GM19240 (cell line): ENCODE results near the gene NR2F6.
"Not testable (repeated sequence)": the region's sequence is repeated elsewhere in the genome, so short reads cannot be mapped to it uniquely, and the experiment has no call there.

Source experiments
- DNase-seq: peaks from one replicate; pipeline ENCODE4 v3.0.0; 2011; ENCODE audit warnings: low spot score; ENCODE audit not compliant: insufficient read length

The NR2F6 gene

DNA sequence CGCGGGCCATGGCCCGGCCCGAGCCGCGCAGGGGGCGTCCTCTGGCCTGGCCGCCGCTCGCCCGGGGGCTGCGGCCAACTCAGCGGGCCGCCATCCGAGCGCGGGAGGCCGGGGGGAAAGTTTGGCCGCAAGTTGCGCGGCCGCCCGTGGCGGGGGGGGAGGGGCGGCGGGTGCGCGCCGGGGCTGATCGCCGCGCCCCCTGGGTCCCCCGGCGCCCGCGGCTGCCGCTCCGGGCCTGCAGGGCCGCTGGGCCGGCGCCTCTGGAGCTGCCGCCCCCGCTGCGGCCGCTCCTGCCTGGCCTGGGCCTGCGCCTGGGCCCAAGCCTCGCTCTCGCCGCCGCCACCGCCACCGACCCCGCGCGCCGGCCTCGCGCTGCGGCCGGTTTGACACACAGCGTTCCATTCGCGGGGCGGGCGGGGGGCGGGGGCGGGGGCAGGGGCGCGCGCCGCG lies at the start of gene NR2F6:
TSS of gene NR2F6 (minus strand) at position 385 of the 450 bp plus-strand sequence. CDS start 699 bp downstream, outside the sequence.
- no peak for DNase-seq

DNA sequence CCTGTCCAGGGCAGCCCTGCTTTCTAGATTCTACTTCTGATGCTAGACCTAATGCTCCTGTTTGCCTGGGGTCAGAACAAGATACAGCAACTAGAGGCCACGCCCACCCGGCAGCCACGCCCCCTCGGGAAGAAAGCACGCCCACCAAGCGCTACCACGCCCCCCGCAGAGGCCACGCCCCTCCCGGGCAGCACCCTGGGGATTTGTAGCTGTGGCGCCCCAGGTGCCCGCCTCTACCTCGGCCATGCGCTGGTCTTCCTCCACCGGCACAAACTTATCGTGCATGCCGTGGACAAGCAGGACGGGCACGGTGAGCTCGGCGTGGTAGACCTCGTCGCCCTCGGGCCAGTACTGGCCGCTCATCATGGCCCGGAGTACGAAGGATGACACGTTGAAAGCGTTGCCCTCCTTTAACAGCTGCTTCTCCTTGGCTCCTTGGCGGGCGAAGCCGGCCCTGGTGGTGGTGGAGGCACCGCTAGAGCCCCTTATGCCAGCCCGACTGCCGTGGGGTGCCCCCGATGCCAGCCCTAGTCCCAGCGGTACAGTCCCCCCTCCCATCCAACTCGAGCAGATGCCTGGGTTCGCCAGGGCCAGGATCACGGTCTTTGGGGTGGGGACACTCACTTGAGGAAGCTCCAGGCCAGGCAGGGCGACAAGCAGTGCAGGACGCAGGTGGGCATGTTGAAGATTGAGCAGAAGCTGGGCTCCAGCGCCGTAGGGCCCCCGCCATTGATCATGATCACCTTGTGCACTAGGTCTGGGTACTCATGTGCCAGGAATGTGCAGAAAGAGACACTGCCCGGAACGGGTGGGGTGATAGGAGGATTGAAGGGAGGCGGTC lies 48.6 kb upstream of the NR2F6 start:
- peak; percentile 22 for DNase-seq

- DNase-seq = no peak
These were observed 47.9 kb upstream of the NR2F6 start for GRCh38 chr19:17293605-17294004.

DNA sequence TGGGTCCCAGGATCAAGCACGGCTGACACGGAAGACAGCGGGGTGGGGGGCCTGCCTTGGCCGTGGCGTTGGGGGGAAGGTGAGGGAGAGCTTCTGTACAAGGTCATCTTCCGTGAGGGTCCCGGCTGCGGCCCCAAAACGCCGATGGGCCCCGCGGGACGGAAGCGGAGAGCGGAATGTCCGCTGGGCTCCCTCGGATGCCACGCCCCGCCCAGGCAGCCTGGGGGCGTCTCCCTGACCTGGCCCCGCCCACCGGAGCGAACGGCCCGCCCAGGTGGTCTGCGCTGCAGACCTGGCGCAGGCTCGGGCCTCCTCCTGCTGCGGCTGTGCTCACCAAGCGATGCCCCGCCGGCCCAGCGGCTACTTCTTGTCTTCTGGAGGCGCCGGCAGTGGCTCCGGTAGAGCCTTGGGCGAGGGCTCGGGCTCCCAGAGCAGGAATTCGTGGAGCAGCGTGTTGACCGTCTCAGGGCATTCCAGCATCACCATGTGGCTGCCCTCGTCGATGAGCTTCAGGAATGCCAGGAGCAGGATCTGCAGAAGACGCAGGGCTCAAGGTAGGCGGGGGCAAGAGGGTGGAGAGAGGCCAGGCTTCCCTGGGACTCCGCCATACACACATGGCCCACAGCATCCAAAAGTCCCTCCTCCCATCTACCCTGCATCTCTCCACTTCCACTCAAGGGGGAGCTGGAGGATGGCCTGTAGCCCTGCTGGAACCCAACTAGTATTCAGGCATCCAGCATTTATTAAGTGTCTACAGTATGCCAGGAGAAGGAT lies 46.8 kb upstream of the NR2F6 start:
- DNase-seq = peak; percentile 95

DNA sequence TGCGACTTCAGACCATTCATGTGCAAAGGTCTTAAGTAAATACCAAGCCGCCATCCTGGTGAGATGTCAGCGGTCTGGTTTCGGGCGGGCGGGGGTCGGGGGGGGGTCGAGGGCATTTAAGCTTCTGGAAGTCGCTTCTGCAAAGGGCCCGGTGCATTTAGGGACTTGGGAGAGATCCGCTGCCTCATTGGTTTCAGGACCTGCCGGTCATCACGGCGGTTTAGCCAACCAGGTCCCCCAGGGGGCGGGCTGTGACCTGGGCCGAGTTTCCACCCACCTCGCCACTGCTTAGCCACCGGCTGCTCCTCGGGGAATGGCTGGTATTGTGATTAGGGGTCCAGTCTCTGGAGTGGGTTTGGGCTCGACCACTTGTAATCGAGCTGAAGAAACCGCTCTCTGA lies 43.8 kb upstream of the NR2F6 start:
- DNase-seq = peak; percentile 82

DNA sequence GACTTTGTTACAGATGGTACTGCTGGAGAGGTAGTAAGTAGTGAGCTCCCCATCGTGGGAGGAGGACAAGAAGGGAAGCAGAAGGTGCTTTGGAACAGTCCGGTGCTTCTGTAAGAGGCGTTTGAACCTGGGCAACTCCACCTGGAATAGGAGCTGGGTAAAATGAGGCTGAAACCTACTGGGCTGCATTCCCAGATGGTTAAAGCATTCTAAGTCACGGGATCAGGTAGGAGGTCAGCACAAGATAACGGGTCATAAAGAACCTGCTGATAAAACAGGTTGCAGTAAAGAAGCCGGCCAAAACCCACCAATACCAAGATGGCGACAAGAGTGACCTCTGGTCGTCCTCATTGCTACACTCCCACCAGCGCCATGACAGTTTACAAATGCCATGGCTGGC lies 41.0 kb upstream of the NR2F6 start:
- DNase-seq = no peak

DNA sequence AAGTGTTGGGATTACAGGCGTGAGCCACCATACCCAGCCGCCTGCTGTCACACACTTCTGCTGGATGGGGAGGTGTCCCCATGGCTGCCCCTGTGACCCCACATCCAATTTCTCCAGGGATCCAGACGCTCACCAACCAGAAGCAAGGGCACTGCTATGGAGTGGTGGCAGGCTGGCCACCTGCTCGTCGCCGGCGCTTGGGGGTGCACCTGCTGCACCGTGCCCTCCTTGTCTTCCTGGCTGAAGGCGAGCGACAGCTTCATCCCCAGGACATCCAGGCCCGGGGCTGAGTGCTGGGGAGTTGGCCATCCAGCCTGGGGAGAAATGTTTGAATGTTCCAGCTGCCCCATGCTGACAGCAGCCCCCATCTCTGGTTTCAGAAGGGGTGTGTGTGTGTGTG lies 40.5 kb upstream of the NR2F6 start:
- DNase-seq = no peak

- DNase-seq = no peak
These were observed 39.9 kb upstream of the NR2F6 start for GRCh38 chr19:17285415-17286135.

DNA sequence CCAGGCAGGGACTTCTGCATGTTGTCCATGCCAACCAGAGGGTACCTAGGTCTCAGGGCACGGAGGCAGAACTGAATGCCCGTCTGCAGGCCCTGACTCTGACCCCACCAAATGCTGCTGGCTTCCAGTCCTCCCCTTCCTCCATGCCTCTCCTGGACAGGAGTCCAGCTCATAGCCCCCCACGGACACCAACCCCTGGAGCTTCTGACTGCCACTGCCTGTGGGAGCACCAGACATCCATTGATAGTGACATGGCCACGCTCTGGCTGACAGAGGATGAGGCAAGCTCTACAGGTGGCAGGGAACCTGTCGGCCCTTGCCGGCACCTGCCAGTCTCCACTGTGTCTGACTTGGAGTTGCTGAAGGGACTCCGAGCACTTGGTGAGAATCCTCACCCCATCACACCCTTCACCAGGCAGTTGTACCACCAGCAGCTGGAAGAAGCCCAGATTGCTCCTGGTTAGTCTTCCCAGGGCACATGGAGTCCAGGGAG lies 37.8 kb upstream of the NR2F6 start:
- DNase-seq = no peak

- DNase-seq = peak; percentile 76
These were observed 36.9 kb upstream of the NR2F6 start for GRCh38 chr19:17282488-17283125.

DNA sequence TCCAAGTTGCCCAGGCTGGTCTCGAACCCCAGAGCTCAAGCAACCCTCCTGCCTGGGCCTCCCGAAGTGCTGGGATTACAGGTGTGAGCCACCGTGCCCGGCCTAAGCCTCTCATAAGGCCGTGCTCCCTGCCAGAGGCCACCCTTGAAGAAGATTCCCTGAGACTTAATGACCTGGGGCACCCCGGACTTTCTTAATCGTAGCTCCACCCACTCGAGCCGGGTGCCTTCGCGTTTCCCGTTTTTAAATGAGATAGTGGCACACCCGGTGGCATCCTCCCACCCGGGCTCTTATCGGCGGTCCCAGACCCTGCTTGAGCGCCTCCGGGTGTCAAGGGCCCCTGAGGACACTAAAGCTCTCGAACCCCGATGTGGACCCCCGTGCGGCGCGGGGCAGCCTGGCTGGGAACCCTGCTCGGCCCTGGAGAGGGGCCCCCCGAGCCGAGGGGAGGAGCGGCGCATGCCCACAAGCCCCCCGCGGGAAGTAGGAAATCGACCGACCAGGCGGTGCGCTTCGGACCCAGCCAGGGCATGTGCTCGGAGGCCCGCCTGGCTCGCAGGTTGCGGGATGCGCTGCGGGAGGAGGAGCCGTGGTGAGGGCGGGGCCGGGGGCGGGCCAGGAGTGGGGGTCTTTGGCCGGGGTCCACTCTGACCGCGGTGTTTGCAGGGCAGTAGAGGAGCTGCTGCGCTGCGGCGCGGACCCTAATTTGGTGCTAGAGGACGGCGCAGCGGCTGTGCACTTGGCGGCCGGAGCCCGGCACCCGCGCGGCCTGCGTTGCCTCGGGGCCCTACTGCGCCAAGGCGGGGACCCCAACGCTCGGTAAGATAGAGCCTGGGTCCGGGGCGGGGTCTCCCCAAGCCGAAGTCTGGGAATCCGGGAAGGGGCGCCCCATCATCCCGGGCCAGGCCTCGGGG lies 35.9 kb upstream of the NR2F6 start, which contains the start of gene ANKLE1:
TSS of gene ANKLE1 (plus strand) at position 511 of the 914 bp plus-strand sequence. CDS start at position 531, 20 bp downstream.
- no peak for DNase-seq

- no peak for DNase-seq
These were observed 33.7 kb upstream of the NR2F6 start for GRCh38 chr19:17279436-17279835.

DNA sequence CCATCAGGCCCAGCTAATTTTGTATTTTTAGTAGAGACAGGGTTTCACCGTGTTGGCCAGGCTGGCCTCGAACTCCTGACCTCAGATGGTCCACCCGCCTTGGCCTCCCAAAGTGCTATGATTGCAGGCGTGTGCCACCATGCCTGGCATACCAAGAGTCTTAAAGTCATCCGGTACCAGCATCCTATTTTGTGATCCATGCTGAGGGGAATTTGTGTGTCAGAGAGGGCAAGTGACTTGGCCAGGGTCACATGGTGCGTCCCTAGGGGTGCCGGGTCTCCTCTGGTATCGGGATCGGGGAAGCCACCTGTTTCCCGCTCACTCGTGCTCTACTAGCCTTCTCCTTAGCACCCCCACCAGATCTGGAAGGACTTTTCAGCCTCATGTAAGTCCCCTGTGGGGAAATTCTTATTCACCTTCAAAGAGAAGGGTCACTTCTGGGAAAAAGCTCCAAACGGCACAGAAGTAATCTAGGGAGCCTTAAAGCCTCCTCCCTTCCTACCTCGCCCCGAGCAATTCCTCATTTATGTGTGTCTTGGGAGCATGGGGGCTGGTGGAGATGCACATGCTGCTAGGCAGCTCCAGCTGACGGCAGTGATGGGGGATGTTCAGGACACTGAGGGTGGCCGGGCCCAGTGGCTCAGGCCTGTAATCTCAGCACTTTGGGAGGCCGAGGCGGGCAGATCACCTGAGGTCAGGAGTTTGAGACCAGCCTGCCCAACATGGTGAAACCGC lies 29.9 kb upstream of the NR2F6 start:
- no peak for DNase-seq

DNA sequence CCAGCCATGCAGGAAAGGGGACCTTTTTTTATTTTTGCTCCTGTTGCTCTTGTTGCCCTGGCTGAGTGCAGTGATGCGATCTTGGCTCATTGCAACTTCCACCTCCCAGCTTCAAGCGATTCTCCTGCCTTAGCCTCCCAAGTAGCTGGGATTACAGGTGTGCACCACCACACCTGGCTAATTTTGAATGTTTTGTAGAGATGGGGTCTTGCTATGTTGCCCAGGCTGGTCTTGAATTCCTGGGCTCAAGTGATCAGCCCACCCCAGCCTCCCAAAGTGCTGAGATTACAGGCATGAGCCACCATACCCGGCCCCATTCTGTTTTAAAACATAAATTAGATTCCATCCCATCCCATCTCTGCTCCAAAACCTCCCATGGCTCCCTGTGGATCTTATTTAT lies 29.2 kb upstream of the NR2F6 start:
- DNase-seq = not testable (repeated sequence)

DNA sequence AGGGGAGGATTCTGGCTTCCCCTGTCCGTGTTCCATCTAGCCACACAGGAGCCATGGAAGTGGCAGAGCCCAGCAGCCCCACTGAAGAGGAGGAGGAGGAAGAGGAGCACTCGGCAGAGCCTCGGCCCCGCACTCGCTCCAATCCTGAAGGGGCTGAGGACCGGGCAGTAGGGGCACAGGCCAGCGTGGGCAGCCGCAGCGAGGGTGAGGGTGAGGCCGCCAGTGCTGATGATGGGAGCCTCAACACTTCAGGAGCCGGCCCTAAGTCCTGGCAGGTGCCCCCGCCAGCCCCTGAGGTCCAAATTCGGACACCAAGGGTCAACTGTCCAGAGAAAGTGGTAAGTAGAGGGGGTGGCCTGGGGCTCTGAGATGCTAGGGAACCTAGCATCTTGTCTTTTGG lies 23.0 kb upstream of the NR2F6 start:
- no peak for DNase-seq

GRCh38 chr19:17266975-17267788 lies 21.5 kb upstream of the NR2F6 start, which contains the start of gene BABAM1:
BABAM1 (plus strand) TSS chr19:17267443; CDS start chr19:17268807, 1,364 bp downstream.
- DNase-seq = peak; percentile 99

GRCh38 chr19:17266589-17266974 lies 20.9 kb upstream of the NR2F6 start:
- DNase-seq = no peak

GRCh38 chr19:17266026-17266425 lies 20.3 kb upstream of the NR2F6 start:
- no peak for DNase-seq
